ENCODE data around the gene SPRY1.

SPRY1 gene

DNA sequence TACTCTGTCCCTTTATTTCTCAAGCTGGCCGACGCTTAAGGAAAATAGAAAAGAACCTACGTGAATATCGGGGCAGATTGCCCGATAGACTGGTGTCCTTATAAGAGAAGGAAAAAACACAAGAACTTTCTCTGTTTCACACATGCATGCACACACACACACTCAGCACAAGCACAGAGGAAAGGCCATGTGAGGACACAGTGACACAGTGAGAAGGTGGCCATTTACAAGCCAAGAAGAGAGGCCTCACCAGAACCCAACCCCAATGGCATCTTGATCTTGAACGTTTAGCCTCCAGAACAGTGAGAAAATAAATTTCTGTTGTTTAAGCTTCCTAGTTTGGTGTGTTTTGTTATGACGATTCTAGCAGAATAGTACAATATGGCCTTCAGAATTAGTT lies 37.0 kb downstream of the SPRY1 start:
- no peak overlapping the region for H3K9ac ChIP-seq (ENCODE audit: low read length)
- no peaks in the 10 kb centered on the region for H3K4me1 ChIP-seq (ENCODE audit: insufficient read depth, low read length)
- no peaks in the 10 kb centered on the region for H3K9me3 ChIP-seq (ENCODE audit: low read length)
- H3K36me3 ChIP-seq (ENCODE audit: insufficient read depth, low read length): no peaks in the 10 kb centered on the region
- no peak overlapping the region for H3K4me3 ChIP-seq (ENCODE audit: low read depth in 1 of 2, low read length in 2 of 2)
- no peak overlapping the region for H3K27ac ChIP-seq (ENCODE audit: low read depth, low read length)
- H3K27me3 ChIP-seq (ENCODE audit: control insufficient read depth in 1 of 2, insufficient read depth in 2 of 2, low read length in 2 of 2): no peaks in the 10 kb centered on the region

DNA sequence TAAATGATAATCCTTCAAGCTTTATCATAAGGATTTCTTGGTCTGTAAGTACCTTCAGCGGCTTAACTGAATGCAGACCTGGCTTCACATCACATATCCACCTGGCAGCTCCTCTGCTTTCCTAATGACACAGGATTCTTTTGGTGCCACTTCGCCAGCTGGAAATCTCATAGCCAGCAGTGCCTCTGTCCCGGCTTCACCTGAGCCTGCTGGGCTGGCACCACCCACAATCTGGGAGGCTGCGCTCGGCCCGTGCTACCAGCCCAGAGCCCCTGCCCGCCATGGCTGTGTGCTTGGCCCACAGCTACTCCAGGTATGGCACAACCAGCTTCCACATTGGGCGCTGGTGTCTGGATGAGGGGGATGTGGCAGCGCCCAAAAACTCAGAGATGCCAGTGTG lies 37.4 kb downstream of the SPRY1 start:
- Histone ChIP-seq H3K36me3 (ENCODE audit: insufficient read depth, low read length) (no peaks in the 10 kb centered on the region), H3K9ac (ENCODE audit: low read length) (no peak overlapping the region), H3K4me1 (ENCODE audit: insufficient read depth, low read length) (no peaks in the 10 kb centered on the region), H3K9me3 (ENCODE audit: low read length) (no peaks in the 10 kb centered on the region), H3K4me3 (ENCODE audit: low read depth in 1 of 2, low read length in 2 of 2) (no peak overlapping the region), H3K27ac (ENCODE audit: low read depth, low read length) (no peak overlapping the region), H3K27me3 (ENCODE audit: control insufficient read depth in 1 of 2, insufficient read depth in 2 of 2, low read length in 2 of 2) (no peaks in the 10 kb centered on the region)

DNA sequence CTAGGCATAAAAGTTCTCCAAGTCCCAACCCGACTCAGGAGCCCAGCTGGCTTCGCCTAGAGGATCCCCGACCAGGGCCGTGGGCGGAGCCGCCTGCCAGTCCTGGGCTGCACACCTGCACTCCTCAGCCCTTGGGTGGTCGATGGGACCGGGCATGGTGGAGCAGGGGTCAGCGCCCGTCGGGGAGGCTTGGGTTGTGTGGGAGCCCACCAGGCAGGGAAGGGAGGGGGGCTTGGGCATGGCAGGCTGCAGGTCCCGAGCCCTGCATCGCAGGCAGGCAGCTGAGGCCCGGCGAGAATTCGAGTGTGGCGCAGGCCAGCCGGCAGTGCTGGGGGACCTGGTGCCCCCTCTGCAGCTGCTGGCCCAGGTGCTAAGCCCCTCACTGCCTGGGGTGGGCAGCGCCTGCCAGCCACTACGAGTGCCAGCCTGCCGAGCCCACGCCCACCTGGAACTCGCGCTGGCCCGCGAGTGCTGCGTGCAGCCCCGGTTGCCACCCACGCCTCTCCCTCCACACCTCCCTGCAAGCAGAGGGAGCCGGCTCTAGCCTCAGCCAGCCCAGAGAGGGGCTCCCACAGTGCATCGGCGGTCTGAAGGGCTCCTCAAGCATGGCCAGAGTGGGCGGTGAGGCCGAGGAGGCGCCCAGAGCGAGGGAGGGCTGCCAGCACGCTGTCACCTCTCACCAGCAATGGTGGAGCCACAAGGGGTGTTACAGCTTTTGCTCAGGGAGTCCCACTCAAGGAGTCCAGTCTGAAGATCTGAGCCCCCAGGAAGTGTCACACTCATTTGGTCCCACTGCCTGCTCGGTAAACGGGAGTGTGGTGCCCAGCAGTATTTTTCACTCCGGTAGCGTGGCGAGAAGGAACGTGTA lies 38.9 kb downstream of the SPRY1 start:
- no peak overlapping the region for H3K27ac ChIP-seq (ENCODE audit: low read depth, low read length)
- no peaks in the 10 kb centered on the region for H3K4me1 ChIP-seq (ENCODE audit: insufficient read depth, low read length)

DNA sequence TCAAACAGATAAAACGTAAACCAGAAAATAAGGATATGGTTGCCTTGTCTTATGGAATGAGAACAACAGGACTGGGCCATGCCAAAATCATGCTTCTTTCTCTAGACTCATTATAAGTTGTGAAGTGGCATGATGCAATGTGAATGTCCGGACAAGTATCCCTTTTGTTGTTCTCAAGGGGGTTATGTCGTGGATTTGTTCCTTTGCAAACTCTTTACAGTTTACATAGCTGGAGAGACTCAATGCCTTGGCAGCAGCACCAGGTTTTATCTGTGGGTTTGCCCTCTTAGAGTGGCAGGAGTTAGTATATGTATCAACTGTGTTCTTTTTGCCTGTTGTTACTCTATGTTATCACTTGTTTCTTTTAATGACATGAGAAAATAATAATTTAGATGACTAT lies 41.4 kb downstream of the SPRY1 start:
- Histone ChIP-seq H3K27ac (ENCODE audit: low read depth, low read length) (no peak overlapping the region), H3K27me3 (ENCODE audit: control insufficient read depth in 1 of 2, insufficient read depth in 2 of 2, low read length in 2 of 2) (no peaks in the 10 kb centered on the region), H3K4me1 (ENCODE audit: insufficient read depth, low read length) (no peaks in the 10 kb centered on the region), H3K36me3 (ENCODE audit: insufficient read depth, low read length) (no peaks in the 10 kb centered on the region), H3K4me3 (ENCODE audit: low read depth in 1 of 2, low read length in 2 of 2) (no peak overlapping the region), H3K9me3 (ENCODE audit: low read length) (no peaks in the 10 kb centered on the region), H3K9ac (ENCODE audit: low read length) (no peak overlapping the region)

More for the DNA sequence above, 38.9 kb downstream of the SPRY1 start:
- no peaks in the 10 kb centered on the region for H3K9me3 ChIP-seq (ENCODE audit: low read length)
- no peaks in the 10 kb centered on the region for H3K27me3 ChIP-seq (ENCODE audit: control insufficient read depth in 1 of 2, insufficient read depth in 2 of 2, low read length in 2 of 2)
- H3K4me3 ChIP-seq (ENCODE audit: low read depth in 1 of 2, low read length in 2 of 2): no peak overlapping the region
- no peaks in the 10 kb centered on the region for H3K36me3 ChIP-seq (ENCODE audit: insufficient read depth, low read length)
- no peak overlapping the region for H3K9ac ChIP-seq (ENCODE audit: low read length)

DNA sequence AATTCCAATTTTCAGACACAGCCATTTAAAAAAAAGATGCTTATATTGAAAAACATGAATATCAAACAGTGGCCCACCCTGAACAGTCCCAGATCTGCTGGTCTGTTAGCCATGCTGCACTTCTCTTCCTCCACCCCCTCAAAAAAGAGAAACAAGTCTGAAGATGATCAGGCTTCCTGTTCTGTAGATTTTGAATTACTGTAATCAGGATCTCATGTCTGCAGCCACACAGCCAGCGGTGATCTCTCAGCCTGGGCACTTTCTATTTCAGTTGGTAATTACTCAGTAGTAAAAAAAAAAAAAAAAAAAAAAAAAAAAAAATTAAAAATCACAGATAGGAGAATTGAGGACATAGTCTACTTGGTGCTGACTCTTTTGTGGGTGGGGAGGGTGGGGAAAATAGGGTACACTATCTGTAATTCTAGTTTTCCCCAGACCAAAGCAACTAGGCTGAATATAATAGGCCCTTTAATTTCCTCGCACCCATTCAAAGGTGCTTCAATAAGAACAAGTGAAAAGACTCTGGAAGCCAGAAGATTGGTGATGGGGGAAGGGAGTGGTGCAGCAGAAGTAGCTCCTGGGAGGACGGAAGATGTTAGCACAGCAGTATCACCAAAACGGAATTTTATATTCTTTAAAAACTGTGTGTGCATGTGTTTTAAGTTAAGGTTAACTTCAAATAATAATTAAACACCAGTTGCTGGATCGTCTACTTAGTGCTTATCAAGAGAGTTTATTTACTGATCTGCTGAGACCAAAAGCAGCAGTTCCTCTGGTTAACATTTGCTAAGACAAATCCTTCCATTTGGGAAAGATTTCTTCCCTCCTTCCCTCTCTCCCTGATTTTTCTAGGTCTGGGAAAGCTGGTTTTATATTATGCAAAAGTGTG lies 47.0 kb downstream of the SPRY1 start:
- H3K4me1 ChIP-seq (ENCODE audit: insufficient read depth, low read length): peaks cover 8% of the 10 kb centered on the region
- no peaks in the 10 kb centered on the region for H3K9me3 ChIP-seq (ENCODE audit: low read length)
- no peaks in the 10 kb centered on the region for H3K36me3 ChIP-seq (ENCODE audit: insufficient read depth, low read length)
- no peak overlapping the region for H3K4me3 ChIP-seq (ENCODE audit: low read depth in 1 of 2, low read length in 2 of 2)
- H3K27ac ChIP-seq (ENCODE audit: low read depth, low read length): no peak overlapping the region
- H3K27me3 ChIP-seq (ENCODE audit: control insufficient read depth in 1 of 2, insufficient read depth in 2 of 2, low read length in 2 of 2): no peaks in the 10 kb centered on the region
- no peak overlapping the region for H3K9ac ChIP-seq (ENCODE audit: low read length)

DNA sequence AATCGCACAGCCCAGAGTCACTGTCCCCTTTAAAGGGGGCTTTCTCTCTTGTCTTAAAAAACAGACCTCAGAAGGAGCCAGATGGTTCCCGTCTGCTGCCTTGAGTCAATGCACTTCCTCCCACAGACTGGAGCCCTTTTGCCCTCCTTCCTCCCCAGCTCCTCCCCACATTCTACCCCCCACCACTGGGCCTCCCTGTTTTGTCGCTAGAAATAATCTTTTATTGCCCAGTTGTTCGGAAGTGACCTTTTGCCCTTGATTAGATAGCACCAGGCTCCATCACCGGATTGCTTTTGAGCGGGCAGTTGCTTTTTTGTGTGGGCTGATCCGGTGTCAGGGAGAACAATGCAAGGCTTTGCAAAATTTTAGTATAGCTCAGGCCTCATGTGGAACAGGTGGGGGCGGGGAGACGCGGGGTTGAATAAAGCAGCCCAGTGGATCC lies 47.7 kb downstream of the SPRY1 start:
- H3K27ac ChIP-seq (ENCODE audit: low read depth, low read length): no peak overlapping the region
- H3K4me1 ChIP-seq (ENCODE audit: insufficient read depth, low read length): peaks cover 8% of the 10 kb centered on the region
- no peaks in the 10 kb centered on the region for H3K9me3 ChIP-seq (ENCODE audit: low read length)
- H3K9ac ChIP-seq (ENCODE audit: low read length): no peak overlapping the region
- H3K4me3 ChIP-seq (ENCODE audit: low read depth in 1 of 2, low read length in 2 of 2): no peak overlapping the region
- no peaks in the 10 kb centered on the region for H3K36me3 ChIP-seq (ENCODE audit: insufficient read depth, low read length)
- H3K27me3 ChIP-seq (ENCODE audit: control insufficient read depth in 1 of 2, insufficient read depth in 2 of 2, low read length in 2 of 2): no peaks in the 10 kb centered on the region

DNA sequence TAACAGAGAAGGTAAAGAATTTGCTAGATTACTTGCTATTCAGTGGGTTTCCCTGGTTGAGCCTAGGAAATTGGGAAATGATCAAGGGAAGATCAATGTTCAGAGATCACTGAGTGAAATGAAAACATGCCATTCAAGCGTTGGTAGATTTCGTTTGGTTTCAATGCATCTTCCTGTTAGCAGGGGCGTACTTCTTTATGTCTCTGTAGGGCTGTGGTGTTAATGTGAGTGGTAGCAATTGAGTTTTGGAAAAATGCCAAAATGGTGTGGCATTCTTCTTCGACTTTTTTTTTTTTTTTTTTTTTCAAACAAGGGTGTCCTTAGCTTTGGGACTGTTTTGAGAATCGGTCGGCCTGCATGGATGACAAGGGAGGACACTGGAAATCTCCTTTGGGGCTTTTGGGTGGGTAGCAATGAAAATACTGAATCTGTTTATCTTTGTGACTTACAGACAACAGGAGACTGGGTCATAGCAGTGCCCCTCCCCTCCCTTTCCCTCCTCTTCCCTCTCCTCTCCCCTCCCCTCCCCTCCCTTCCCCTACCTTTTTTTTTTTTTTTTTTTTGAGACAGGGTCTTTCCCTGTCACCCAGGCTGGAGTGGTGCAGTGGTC lies 50.4 kb downstream of the SPRY1 start:
- Histone ChIP-seq H3K36me3 (ENCODE audit: insufficient read depth, low read length) (no peaks in the 10 kb centered on the region), H3K27ac (ENCODE audit: low read depth, low read length) (no peak overlapping the region), H3K4me1 (ENCODE audit: insufficient read depth, low read length) (peaks cover 8% of the 10 kb centered on the region), H3K4me3 (ENCODE audit: low read depth in 1 of 2, low read length in 2 of 2) (no peak overlapping the region), H3K27me3 (ENCODE audit: control insufficient read depth in 1 of 2, insufficient read depth in 2 of 2, low read length in 2 of 2) (no peaks in the 10 kb centered on the region), H3K9me3 (ENCODE audit: low read length) (no peaks in the 10 kb centered on the region), H3K9ac (ENCODE audit: low read length) (no peak overlapping the region)

DNA sequence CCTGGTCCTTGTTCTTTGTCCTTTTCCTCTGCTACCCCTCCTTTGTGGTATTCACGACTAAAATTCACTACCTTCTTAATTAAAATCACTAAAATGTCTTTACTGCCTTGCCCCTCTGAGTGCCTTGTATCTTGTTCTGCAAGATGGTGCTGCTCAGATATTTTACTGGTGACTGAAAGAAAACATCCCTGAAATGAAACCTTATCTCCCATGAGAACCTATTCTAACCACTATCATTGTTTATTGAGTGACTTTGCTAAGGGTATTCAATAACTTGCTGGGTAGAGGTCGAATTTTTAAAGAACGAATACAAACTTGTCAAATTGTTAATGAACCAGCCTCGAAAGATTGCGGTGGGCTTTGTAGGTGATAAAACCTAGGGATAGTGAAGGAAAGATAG lies 52.8 kb downstream of the SPRY1 start:
- no peak overlapping the region for H3K9ac ChIP-seq (ENCODE audit: low read length)
- no peak overlapping the region for H3K27ac ChIP-seq (ENCODE audit: low read depth, low read length)
- H3K27me3 ChIP-seq (ENCODE audit: control insufficient read depth in 1 of 2, insufficient read depth in 2 of 2, low read length in 2 of 2): no peaks in the 10 kb centered on the region
- H3K36me3 ChIP-seq (ENCODE audit: insufficient read depth, low read length): no peaks in the 10 kb centered on the region
- no peak overlapping the region for H3K4me3 ChIP-seq (ENCODE audit: low read depth in 1 of 2, low read length in 2 of 2)
- H3K9me3 ChIP-seq (ENCODE audit: low read length): no peaks in the 10 kb centered on the region
- H3K4me1 ChIP-seq (ENCODE audit: insufficient read depth, low read length): peaks cover 8% of the 10 kb centered on the region

DNA sequence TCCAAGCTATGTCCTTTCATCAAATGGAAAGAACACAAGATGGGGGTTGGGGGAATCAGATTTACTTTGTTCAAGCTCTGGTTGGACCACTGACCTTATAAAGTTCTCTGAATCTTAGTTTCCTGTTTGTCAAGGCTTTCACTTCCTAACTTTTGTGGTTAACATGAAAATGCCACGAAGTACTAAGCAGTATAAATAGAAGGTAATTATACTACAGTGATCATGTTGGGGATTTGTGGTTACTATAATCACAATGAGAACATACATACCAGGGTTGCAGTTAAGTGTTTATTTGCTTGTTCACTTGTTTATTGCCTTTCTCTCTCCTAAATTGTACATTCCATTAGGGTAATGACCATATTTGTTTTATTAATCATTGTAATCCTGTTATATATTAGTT lies 53.2 kb downstream of the SPRY1 start:
- no peaks in the 10 kb centered on the region for H3K36me3 ChIP-seq (ENCODE audit: insufficient read depth, low read length)
- H3K4me3 ChIP-seq (ENCODE audit: low read depth in 1 of 2, low read length in 2 of 2): no peak overlapping the region
- no peak overlapping the region for H3K9ac ChIP-seq (ENCODE audit: low read length)
- H3K4me1 ChIP-seq (ENCODE audit: insufficient read depth, low read length): peaks cover 7% of the 10 kb centered on the region
- no peaks in the 10 kb centered on the region for H3K27me3 ChIP-seq (ENCODE audit: control insufficient read depth in 1 of 2, insufficient read depth in 2 of 2, low read length in 2 of 2)
- H3K9me3 ChIP-seq (ENCODE audit: low read length): no peaks in the 10 kb centered on the region
- no peak overlapping the region for H3K27ac ChIP-seq (ENCODE audit: low read depth, low read length)

DNA sequence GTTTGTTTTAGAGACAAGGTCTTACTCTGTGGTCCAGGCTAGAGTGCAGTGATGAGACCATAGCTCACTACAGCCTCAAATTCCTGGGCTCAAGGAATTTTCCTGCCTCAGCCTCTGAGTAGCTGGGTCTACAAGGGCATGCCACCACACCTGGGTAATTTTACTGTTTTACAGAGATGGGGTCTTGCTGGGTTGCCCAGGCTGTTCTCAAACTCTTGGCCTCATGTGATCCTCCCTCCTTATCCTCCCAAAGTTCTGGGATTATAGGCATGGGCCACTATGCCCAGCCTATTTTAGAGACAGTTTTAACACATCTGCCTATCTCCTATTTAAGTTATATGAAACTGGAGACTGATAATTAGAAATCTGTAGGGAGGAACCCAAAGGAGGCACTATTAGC lies 53.8 kb downstream of the SPRY1 start:
- Histone ChIP-seq H3K27ac (ENCODE audit: low read depth, low read length) (no peak overlapping the region), H3K27me3 (ENCODE audit: control insufficient read depth in 1 of 2, insufficient read depth in 2 of 2, low read length in 2 of 2) (no peaks in the 10 kb centered on the region), H3K9ac (ENCODE audit: low read length) (no peak overlapping the region), H3K4me1 (ENCODE audit: insufficient read depth, low read length) (peaks cover 7% of the 10 kb centered on the region), H3K4me3 (ENCODE audit: low read depth in 1 of 2, low read length in 2 of 2) (no peak overlapping the region), H3K9me3 (ENCODE audit: low read length) (no peaks in the 10 kb centered on the region), H3K36me3 (ENCODE audit: insufficient read depth, low read length) (no peaks in the 10 kb centered on the region)

DNA sequence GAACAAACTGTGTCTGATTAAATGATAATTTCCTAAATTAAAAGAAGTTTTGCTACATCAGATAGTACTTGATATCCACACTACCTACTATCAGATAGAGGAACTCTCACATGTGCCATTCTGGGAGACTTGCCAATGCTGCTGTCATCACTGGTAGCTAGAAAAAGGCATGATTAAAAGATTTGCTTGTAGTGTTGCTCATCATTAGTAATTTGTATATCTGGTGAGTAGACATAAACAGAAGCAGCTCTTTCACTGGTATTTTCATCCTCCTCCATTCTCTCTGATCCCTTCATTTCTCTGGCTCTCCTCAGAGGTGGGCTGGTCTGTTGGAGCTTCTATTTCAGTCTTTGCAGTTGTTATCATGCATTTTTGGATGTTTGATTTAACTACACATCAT lies 56.0 kb downstream of the SPRY1 start:
- Histone ChIP-seq H3K4me1 (ENCODE audit: insufficient read depth, low read length) (peaks cover 7% of the 10 kb centered on the region), H3K27me3 (ENCODE audit: control insufficient read depth in 1 of 2, insufficient read depth in 2 of 2, low read length in 2 of 2) (no peaks in the 10 kb centered on the region), H3K9me3 (ENCODE audit: low read length) (no peaks in the 10 kb centered on the region), H3K4me3 (ENCODE audit: low read depth in 1 of 2, low read length in 2 of 2) (no peak overlapping the region), H3K36me3 (ENCODE audit: insufficient read depth, low read length) (no peaks in the 10 kb centered on the region), H3K9ac (ENCODE audit: low read length) (no peak overlapping the region), H3K27ac (ENCODE audit: low read depth, low read length) (no peak overlapping the region)

All from muscle layer of colon (tissue), 2 donors.